MCF 10A (cell line): ENCODE measurements around the gene IL1RAPL2. TPM values are rescaled to one million over a fixed set of nuclear protein-coding genes. Genes with fewer than 3 reads are reported as not detected.

Source experiments
- BruUV-seq: library from RNA; stranded (reverse); fragments of 400-500 nt; replicated peaks from 2 replicates; lab custom pipeline; 2021; lab: Mats Ljungman, UMichigan
- CTCF ChIA-PET: fragments of 300-600 bp; sonication (Branson Sonifier 250); formaldehyde crosslinking; extraction: SDS; loops from one replicate; lab custom pipeline; 2021; ENCODE audit warnings: antibody characterized with exemption, inconsistent platforms; lab: Yijun Ruan, JAX
- POLR2A ChIA-PET: fragments of 300-600, 350-650 bp; sonication (Branson Sonifier 250); formaldehyde crosslinking; extraction: SDS; loops from one replicate; lab custom pipeline; 2020; ENCODE audit warnings: antibody characterized with exemption, inconsistent platforms; lab: Yijun Ruan, JAX
- DNase-seq: peaks from one replicate; pipeline ENCODE4 v3.0.0-alpha.2; 2018; ENCODE audit not compliant: unreplicated experiment
- H3K27ac Mint-ChIP-seq: one replicate; pipeline ENCODE4 v1.8.0; 2022; ENCODE audit warnings: mild to moderate bottlenecking, low read depth, mixed read lengths; ENCODE audit not compliant: unreplicated experiment
- H3K27me3 Mint-ChIP-seq: one replicate; pipeline ENCODE4 v1.8.0; 2022; ENCODE audit warnings: mixed read lengths; ENCODE audit not compliant: insufficient read depth, unreplicated experiment
- H3K36me3 Mint-ChIP-seq: one replicate; pipeline ENCODE4 v1.8.0; 2022; ENCODE audit warnings: mild to moderate bottlenecking, moderate library complexity, mixed read lengths; ENCODE audit not compliant: insufficient read depth, unreplicated experiment
- H3K4me1 Mint-ChIP-seq: one replicate; pipeline ENCODE4 v1.8.0; 2022; ENCODE audit warnings: mixed read lengths; ENCODE audit not compliant: insufficient read depth, unreplicated experiment
- H3K4me3 Mint-ChIP-seq: one replicate; pipeline ENCODE4 v1.8.0; 2022; ENCODE audit warnings: mild to moderate bottlenecking, moderate library complexity, mixed read lengths; ENCODE audit not compliant: unreplicated experiment
- H3K9me3 Mint-ChIP-seq: one replicate; pipeline ENCODE4 v1.8.0; 2022; ENCODE audit warnings: mixed read lengths; ENCODE audit not compliant: unreplicated experiment
- intact Hi-C: fragments of 100-400 bp; cut with micrococcal nuclease; formaldehyde crosslinking; loops from 2 replicates; pipeline ENCODE4 v1.14.1; 2022
- total RNA-seq: library from RNA; stranded (reverse); gene quantifications from 2 replicates; pipeline ENCODE4 v1.2.3, GENCODE V29; 2022
- TF ChIP-seq, protein P1 (sequence below): fragments of 200-600 bp; IDR thresholded peaks from one replicate; pipeline ENCODE4 v1.8.0; 2022; ENCODE audit warnings: antibody characterized with exemption, mild to moderate bottlenecking; ENCODE audit not compliant: unreplicated experiment

Gene IL1RAPL2
- total RNA-seq, 1 experiment from 2014 or later: 4.4 TPM

DNA sequence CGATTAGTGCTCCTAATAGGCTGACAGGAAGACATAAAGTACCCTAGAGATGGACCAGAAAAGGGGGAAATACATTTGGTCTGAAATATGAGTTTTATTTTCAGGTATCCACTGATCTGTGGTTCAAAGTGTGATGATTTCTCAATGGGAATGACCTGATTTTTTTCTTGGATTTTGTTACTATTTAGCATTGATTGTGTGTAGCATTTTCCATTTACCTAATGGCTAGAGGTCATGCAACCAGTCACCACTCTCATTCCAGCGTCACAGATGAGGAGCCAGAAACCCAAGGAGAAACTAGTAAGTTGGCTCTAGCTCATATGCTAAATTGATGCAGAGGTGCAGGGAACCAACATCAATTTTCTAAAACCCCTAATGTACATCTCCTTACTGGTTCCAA, 118.1 kb downstream of the IL1RAPL2 start:
- POLR2A ChIA-PET: interaction anchor here (0.6 kb wide), 1 partner anchor 52 kb away, joined by 3 read pairs; no protein-coding TSS in a partner anchor
- no peaks in the 10 kb centered on the region for H3K9me3 Mint-ChIP-seq
- TF ChIP-seq, protein P1, sequence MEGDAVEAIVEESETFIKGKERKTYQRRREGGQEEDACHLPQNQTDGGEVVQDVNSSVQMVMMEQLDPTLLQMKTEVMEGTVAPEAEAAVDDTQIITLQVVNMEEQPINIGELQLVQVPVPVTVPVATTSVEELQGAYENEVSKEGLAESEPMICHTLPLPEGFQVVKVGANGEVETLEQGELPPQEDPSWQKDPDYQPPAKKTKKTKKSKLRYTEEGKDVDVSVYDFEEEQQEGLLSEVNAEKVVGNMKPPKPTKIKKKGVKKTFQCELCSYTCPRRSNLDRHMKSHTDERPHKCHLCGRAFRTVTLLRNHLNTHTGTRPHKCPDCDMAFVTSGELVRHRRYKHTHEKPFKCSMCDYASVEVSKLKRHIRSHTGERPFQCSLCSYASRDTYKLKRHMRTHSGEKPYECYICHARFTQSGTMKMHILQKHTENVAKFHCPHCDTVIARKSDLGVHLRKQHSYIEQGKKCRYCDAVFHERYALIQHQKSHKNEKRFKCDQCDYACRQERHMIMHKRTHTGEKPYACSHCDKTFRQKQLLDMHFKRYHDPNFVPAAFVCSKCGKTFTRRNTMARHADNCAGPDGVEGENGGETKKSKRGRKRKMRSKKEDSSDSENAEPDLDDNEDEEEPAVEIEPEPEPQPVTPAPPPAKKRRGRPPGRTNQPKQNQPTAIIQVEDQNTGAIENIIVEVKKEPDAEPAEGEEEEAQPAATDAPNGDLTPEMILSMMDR: no peak
- no peak overlapping the region for H3K4me3 Mint-ChIP-seq
- no TSS peak for BruUV-seq
- no peak overlapping the region for H3K27ac Mint-ChIP-seq
- no peaks in the 10 kb centered on the region for H3K36me3 Mint-ChIP-seq
- peaks cover 6% of the 10 kb centered on the region for H3K4me1 Mint-ChIP-seq
- intact Hi-C loops: no loop called here
- DNase-seq: no peak
- peaks cover 34% of the 10 kb centered on the region for H3K27me3 Mint-ChIP-seq
- CTCF ChIA-PET: interaction anchor here (0.6 kb wide), 1 partner anchor 133 kb away, joined by 3 read pairs; no protein-coding TSS in a partner anchor

DNA sequence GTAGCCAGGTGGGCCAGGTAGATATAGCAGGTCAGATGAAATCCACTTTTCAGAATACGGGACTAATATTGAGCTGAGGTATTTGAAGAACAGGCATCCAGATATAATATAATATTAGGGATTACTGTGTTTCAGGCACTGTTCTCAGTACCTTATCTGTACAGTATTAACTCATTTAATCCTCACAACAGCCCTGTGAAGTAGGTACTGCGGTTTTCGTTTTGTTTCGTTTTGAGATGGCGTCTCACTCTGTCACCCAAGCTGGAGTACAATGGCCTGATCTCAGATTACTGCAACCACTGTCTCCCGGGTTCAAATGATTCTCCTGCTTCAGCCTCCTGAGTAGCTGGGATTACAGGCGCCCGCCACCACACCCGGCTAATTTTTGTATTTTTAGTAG, 129.6 kb downstream of the IL1RAPL2 start:
- DNase-seq: no peak
- Mint-ChIP-seq H3K9me3 (no peaks in the 10 kb centered on the region), H3K4me3 (no peak overlapping the region), H3K4me1 (no peaks in the 10 kb centered on the region), H3K36me3 (no peaks in the 10 kb centered on the region), H3K27me3 (peaks cover 43% of the 10 kb centered on the region), H3K27ac (no peak overlapping the region)
- intact Hi-C loops: no loop called here
- ChIA-PET CTCF (interaction anchor here (1.0 to 1.1 kb wide), 2 partner anchors 16 to 27 kb away, joined by 3 to 5 read pairs; no protein-coding TSS in a partner anchor), POLR2A (interaction anchor here (0.7 kb wide), 1 partner anchor 94 kb away, joined by 3 read pairs; no protein-coding TSS in a partner anchor)
- TF ChIP-seq, protein P1: no peak
- no TSS peak for BruUV-seq

DNA sequence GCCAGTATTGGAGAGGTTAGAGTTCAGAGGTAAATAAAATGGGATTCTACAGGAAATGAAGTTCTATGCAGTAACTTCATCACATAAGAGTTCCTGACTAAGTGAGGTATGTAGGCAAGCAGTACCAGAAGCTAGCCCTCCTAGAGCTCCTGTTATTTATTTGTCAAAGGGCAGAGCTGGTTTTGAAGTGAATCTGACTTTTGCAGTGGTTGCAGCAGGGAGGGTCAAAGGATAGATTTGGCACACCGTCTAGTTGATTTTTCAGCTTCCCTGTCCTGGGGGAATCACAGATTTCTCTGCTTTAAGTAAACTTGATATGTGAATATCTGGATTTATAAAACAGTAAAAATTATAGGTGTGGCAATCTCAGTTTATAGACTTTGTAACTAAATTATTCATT, 130.7 kb downstream of the IL1RAPL2 start:
- intact Hi-C loops: no loop called here
- H3K9me3 Mint-ChIP-seq: no peaks in the 10 kb centered on the region
- no peak for DNase-seq
- TF ChIP-seq, protein P1: no peak
- no peaks in the 10 kb centered on the region for H3K36me3 Mint-ChIP-seq
- BruUV-seq: no TSS peak
- ChIA-PET POLR2A (interaction anchor here (0.6 kb wide), 2 partner anchors 40 to 212 kb away, joined by 3 read pairs; no protein-coding TSS in a partner anchor), CTCF (interaction anchor here (0.7 to 1.2 kb wide), 4 partner anchors 9 to 131 kb away, joined by 3 to 4 read pairs (median 3); partner anchors contain the start of gene IL1RAPL2)
- no peak overlapping the region for H3K4me3 Mint-ChIP-seq
- no peaks in the 10 kb centered on the region for H3K4me1 Mint-ChIP-seq
- H3K27ac Mint-ChIP-seq: no peak overlapping the region
- H3K27me3 Mint-ChIP-seq: peaks cover 38% of the 10 kb centered on the region

DNA sequence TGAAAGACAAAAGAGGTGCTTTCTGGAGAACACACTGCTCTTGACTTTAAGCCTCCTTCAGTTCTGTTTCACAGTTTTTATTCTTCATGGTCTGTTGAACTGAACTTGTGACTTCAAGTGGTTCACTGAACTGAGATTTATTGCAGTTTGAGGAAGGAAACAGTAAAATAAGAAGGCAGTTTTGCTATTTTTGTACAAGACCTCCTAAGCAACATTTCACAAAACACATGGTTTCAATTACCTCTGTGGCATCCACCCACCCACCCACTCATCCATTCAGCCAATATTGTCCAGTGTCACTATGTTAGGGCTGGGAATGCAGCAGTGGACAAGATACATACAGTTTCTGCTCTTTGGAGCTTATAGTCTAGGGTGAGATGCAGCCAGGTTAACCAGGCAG, 131.3 kb downstream of the IL1RAPL2 start:
- TF ChIP-seq, protein P1: no peak
- Mint-ChIP-seq H3K36me3 (no peaks in the 10 kb centered on the region), H3K27ac (no peak overlapping the region), H3K4me3 (no peak overlapping the region), H3K27me3 (peaks cover 43% of the 10 kb centered on the region), H3K9me3 (no peaks in the 10 kb centered on the region), H3K4me1 (no peaks in the 10 kb centered on the region)
- intact Hi-C loops: no loop called here
- no TSS peak for BruUV-seq
- DNase-seq: no peak
- ChIA-PET POLR2A (interaction anchor here (0.6 kb wide), 2 partner anchors 39 to 212 kb away, joined by 3 read pairs; no protein-coding TSS in a partner anchor), CTCF (interaction anchor here (0.6 to 1.2 kb wide), 2 partner anchors 9 to 831 kb away, joined by 4 read pairs; no protein-coding TSS in a partner anchor)
